ENCODE measurements around the gene SYAP1. TPM values are rescaled to one million over a fixed set of nuclear protein-coding genes. Genes with fewer than 3 reads are reported as not detected.

Gene SYAP1
- polyA plus RNA-seq, 1 experiment, result 16.2 TPM

- no peak overlapping the region for H3K4me3 ChIP-seq (ENCODE audit: low read depth, low read length)
- no peak for DNase-seq (ENCODE audit: low read depth, low spot score)
- no peaks in the 10 kb centered on the region for H3K27me3 ChIP-seq (ENCODE audit: control insufficient read depth, insufficient read depth, low read length)
- no peak for TF ChIP-seq CTCF (IDR thresholded peaks at IDR 0.05; ENCODE audit: low read depth, low read length)
- ChIA-PET POLR2A (no interaction called here), CTCF (no interaction called here)
- no peak overlapping the region for H3K27ac ChIP-seq (ENCODE audit: low read depth, low read length)
- no peaks in the 10 kb centered on the region for H3K9me3 ChIP-seq (ENCODE audit: control insufficient read depth, insufficient read depth, low read length)
These were observed 17.6 kb downstream of the SYAP1 start for GRCh38 chrX:16737024-16737423.

GRCh38 chrX:16739574-16739973 is 20.2 kb downstream of the SYAP1 start:
- ChIA-PET CTCF (no interaction called here), POLR2A (no interaction called here)
- Histone ChIP-seq H3K27me3 (ENCODE audit: control insufficient read depth, insufficient read depth, low read length) (no peaks in the 10 kb centered on the region), H3K9me3 (ENCODE audit: control insufficient read depth, insufficient read depth, low read length) (no peaks in the 10 kb centered on the region), H3K27ac (ENCODE audit: low read depth, low read length) (no peak overlapping the region), H3K4me3 (ENCODE audit: low read depth, low read length) (no peak overlapping the region)
- TF ChIP-seq CTCF (IDR thresholded peaks at IDR 0.05; ENCODE audit: low read depth, low read length), result no peak
- DNase-seq (ENCODE audit: low read depth, low spot score), result no peak

GRCh38 chrX:16743604-16744325 is 24.4 kb downstream of the SYAP1 start:
- Histone ChIP-seq H3K27ac (ENCODE audit: low read depth, low read length) (peak overlapping the region; percentile 73), H3K4me3 (ENCODE audit: low read depth, low read length) (no peak overlapping the region), H3K27me3 (ENCODE audit: control insufficient read depth, insufficient read depth, low read length) (no peaks in the 10 kb centered on the region), H3K9me3 (ENCODE audit: control insufficient read depth, insufficient read depth, low read length) (no peaks in the 10 kb centered on the region)
- DNase-seq (ENCODE audit: low read depth, low spot score), result peak; percentile 49
- TF ChIP-seq CTCF (IDR thresholded peaks at IDR 0.05; ENCODE audit: low read depth, low read length), result peak; percentile 49
- CTCF ChIA-PET, result interaction anchor here (0.9 kb wide), 1 partner anchor 24 kb away, joined by 3 read pairs; no protein-coding TSS in a partner anchor
- POLR2A ChIA-PET, result interaction anchor here (1.6 kb wide), 1 partner anchor 24 kb away, joined by 8 read pairs; the partner anchor contains the start of gene SYAP1

DNA sequence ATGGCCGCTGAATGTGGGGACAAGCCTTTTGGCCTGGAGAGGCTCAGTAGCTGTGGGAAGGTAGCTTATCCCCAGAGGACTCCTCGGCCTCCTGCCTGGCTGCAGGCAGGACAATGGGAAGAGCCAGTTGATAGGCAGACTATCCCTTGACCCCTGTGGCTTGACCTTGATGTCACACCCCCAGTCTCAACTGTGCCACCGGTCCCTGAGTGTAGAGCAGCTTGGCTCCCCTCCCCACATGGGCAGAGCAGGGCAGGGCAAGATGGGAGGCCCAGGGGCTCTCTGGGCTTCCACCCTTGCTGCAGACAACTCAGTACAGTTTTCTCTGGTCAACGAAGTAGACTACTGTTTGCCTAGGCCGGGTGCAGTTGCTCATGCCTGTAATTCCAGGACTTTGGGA is 25.7 kb downstream of the SYAP1 start:
- DNase-seq (ENCODE audit: low read depth, low spot score), result no peak
- CTCF ChIA-PET, result no interaction called here
- TF ChIP-seq CTCF (IDR thresholded peaks at IDR 0.05; ENCODE audit: low read depth, low read length), result no peak
- POLR2A ChIA-PET, result no interaction called here
- H3K27ac ChIP-seq (ENCODE audit: low read depth, low read length), result no peak overlapping the region
- no peaks in the 10 kb centered on the region for H3K27me3 ChIP-seq (ENCODE audit: control insufficient read depth, insufficient read depth, low read length)
- no peaks in the 10 kb centered on the region for H3K9me3 ChIP-seq (ENCODE audit: control insufficient read depth, insufficient read depth, low read length)
- H3K4me3 ChIP-seq (ENCODE audit: low read depth, low read length), result no peak overlapping the region

GRCh38 chrX:16745659-16746058 is 26.2 kb downstream of the SYAP1 start:
- POLR2A ChIA-PET, result no interaction called here
- no peak overlapping the region for H3K4me3 ChIP-seq (ENCODE audit: low read depth, low read length)
- no peaks in the 10 kb centered on the region for H3K9me3 ChIP-seq (ENCODE audit: control insufficient read depth, insufficient read depth, low read length)
- no peak overlapping the region for H3K27ac ChIP-seq (ENCODE audit: low read depth, low read length)
- DNase-seq (ENCODE audit: low read depth, low spot score), result no peak
- H3K27me3 ChIP-seq (ENCODE audit: control insufficient read depth, insufficient read depth, low read length), result no peaks in the 10 kb centered on the region
- CTCF ChIA-PET, result no interaction called here
- TF ChIP-seq CTCF (IDR thresholded peaks at IDR 0.05; ENCODE audit: low read depth, low read length), result no peak

Data from AG04450 (cell line).